HepG2 (cell line): ENCODE results near the gene MIB1. TPM values are rescaled to one million over a fixed set of nuclear protein-coding genes. Genes with fewer than 3 reads are reported as not detected.
A peak's percentile ranks its signal among the peaks of the same experiment; 100 is the strongest.

ENCODE experiments used
- BRD4 ChIP-seq: sonication (generic); formaldehyde crosslinking; IDR thresholded peaks from 2 replicates; pipeline ENCODE4 v1.4.0; 2020; ENCODE audit warnings: missing genetic modification reagents
- ELF3 ChIP-seq: IDR thresholded peaks from 2 replicates; pipeline ENCODE4 v1.6.1; 2016; ENCODE audit warnings: missing genetic modification reagents, missing compliant biosample characterization
- EP300 ChIP-seq, 3 experiments: sonication (generic) in 1 of 3; formaldehyde crosslinking in 1 of 3; IDR thresholded peaks; 2 replicates each; pipeline versions ENCODE4 v1.5.1 to v1.6.1; 2011 to 2020; ENCODE audit warnings: low read depth in 2 of 3, low read length in 2 of 3, borderline replicate concordance in 1 of 3, improper control_type of control experiment in 1 of 3, mild to moderate bottlenecking in 1 of 3, missing genetic modification reagents in 1 of 3, moderate library complexity in 1 of 3
- FOXK2 ChIP-seq: fragments of 450-650 bp; IDR thresholded peaks from 2 replicates; pipeline ENCODE4 v1.6.1; 2016
- GLMP ChIP-seq: sonication (generic); formaldehyde crosslinking; IDR thresholded peaks from 2 replicates; pipeline ENCODE4 v1.9.0; 2021; ENCODE audit warnings: missing genetic modification reagents, mild to moderate bottlenecking, borderline replicate concordance
- HBP1 ChIP-seq: IDR thresholded peaks from 2 replicates; pipeline ENCODE4 v1.6.1; 2016; ENCODE audit warnings: low read depth, control low read depth
- MXD4 ChIP-seq: IDR thresholded peaks from 2 replicates; pipeline ENCODE4 v1.6.1; 2016; ENCODE audit warnings: mild to moderate bottlenecking, missing biosample characterization, missing genetic modification reagents
- NAIF1 ChIP-seq: sonication (generic); formaldehyde crosslinking; IDR thresholded peaks from 2 replicates; pipeline ENCODE4 v1.5.0; 2020; ENCODE audit warnings: mild to moderate bottlenecking, missing genetic modification reagents, borderline replicate concordance
- PBX2 ChIP-seq: IDR thresholded peaks from 2 replicates; pipeline ENCODE4 v1.6.1; 2016; ENCODE audit warnings: control low read depth
- POLR2A ChIP-seq, 2 experiments: IDR thresholded peaks; 2 replicates each; pipeline ENCODE4 v1.6.1; 2011; ENCODE audit warnings: low read depth in 2 of 2, low read length in 2 of 2, mild to moderate bottlenecking in 1 of 2, moderate library complexity in 1 of 2; ENCODE audit not compliant: insufficient read depth in 1 of 2
- RFXAP ChIP-seq: sonication (generic); formaldehyde crosslinking; IDR thresholded peaks from 2 replicates; pipeline ENCODE4 v1.4.0; 2020; ENCODE audit warnings: missing genetic modification reagents, borderline replicate concordance
- SAP130 ChIP-seq: IDR thresholded peaks from 2 replicates; pipeline ENCODE4 v1.6.1; 2016; ENCODE audit warnings: low read depth
- SIN3A ChIP-seq: IDR thresholded peaks from 2 replicates; pipeline ENCODE4 v1.6.1; 2011; ENCODE audit warnings: low read depth, mild to moderate bottlenecking, control low read depth, low read length, borderline replicate concordance
- XRCC5 ChIP-seq: fragments of 200-400 bp; formaldehyde crosslinking; optimal IDR thresholded peaks from 2 replicates; pipeline ENCODE3; 2017; ENCODE audit warnings: mild to moderate bottlenecking, low read length
- ZBTB34 ChIP-seq: sonication (generic); formaldehyde crosslinking; IDR thresholded peaks from 2 replicates; pipeline ENCODE4 v1.8.0; 2022; ENCODE audit warnings: mild to moderate bottlenecking, missing genetic modification reagents
- ZNF17 ChIP-seq: sonication (generic); formaldehyde crosslinking; IDR thresholded peaks from 2 replicates; pipeline ENCODE4 v1.5.0; 2020; ENCODE audit warnings: mild to moderate bottlenecking, missing genetic modification reagents
- ZNF382 ChIP-seq: sonication (generic); formaldehyde crosslinking; IDR thresholded peaks from 2 replicates; pipeline ENCODE4 v1.5.0; 2020; ENCODE audit warnings: missing genetic modification reagents, mild to moderate bottlenecking, borderline replicate concordance
- ZNF547 ChIP-seq: sonication (generic); formaldehyde crosslinking; IDR thresholded peaks from 2 replicates; pipeline ENCODE4 v1.5.1; 2020; ENCODE audit warnings: mild to moderate bottlenecking, missing genetic modification reagents
- ZNF614 ChIP-seq: IDR thresholded peaks from 2 replicates; pipeline ENCODE4 v1.6.1; 2018; ENCODE audit warnings: missing biosample characterization, missing genetic modification reagents, inconsistent platforms, borderline replicate concordance
- ZNF616 ChIP-seq: sonication (generic); formaldehyde crosslinking; IDR thresholded peaks from 2 replicates; pipeline ENCODE4 v1.5.0; 2020; ENCODE audit warnings: low read depth, mild to moderate bottlenecking, missing genetic modification reagents
- ZNF724P ChIP-seq: sonication (generic); formaldehyde crosslinking; IDR thresholded peaks from 2 replicates; pipeline ENCODE4 v1.8.0; 2022; ENCODE audit warnings: missing genetic modification reagents, borderline replicate concordance
- ZNF740 ChIP-seq: sonication (generic); formaldehyde crosslinking; IDR thresholded peaks from 2 replicates; pipeline ENCODE4 v1.4.0; 2020; ENCODE audit warnings: missing genetic modification reagents
- ZNF773 ChIP-seq: sonication (generic); formaldehyde crosslinking; IDR thresholded peaks from 2 replicates; pipeline ENCODE4 v1.4.0; 2020; ENCODE audit warnings: missing genetic modification reagents, borderline replicate concordance
- ZSCAN22 ChIP-seq: sonication (generic); formaldehyde crosslinking; IDR thresholded peaks from 2 replicates; pipeline ENCODE4 v1.4.0; 2020; ENCODE audit warnings: mild to moderate bottlenecking, missing genetic modification reagents
- polyA plus RNA-seq, 8 experiments: library from polyadenylated mRNA; depleted of rRNA in 3 of 8; stranded (reverse) in 7 of 8; unstranded in 1 of 8; fragments of >200 nt; fragmentation: Illumina TruSeq in 4 of 8; extraction: Trizol in 4 of 8; gene quantifications; 2 replicates each; pipeline versions ENCODE4 v1.2.1 to v1.2.3, GENCODE V29; 2011 to 2016; ENCODE audit warnings: low read depth in 4 of 8, missing spikeins in 1 of 8, mixed read lengths in 1 of 8; ENCODE audit not compliant: insufficient read depth in 1 of 8
- total RNA-seq, 5 experiments: library from RNA; depleted of rRNA; stranded (reverse); fragments of >200 nt; fragmentation: Illumina TruSeq; extraction: Trizol; gene quantifications; 2 replicates each; pipeline ENCODE4 v1.2.3, GENCODE V29; 2016; ENCODE audit warnings: low read depth in 1 of 5

MIB1 gene
- total and polyA plus RNA-seq, 2 of the 13 experiments (the other 11 are each of a cell fraction or from before 2014, with no cell fraction given), result 12.0 to 47.0 TPM

GRCh38 chr18:21740538-21741311 lies at the start of gene MIB1 (continued):
- no peak for TF ChIP-seq ZNF616 (CRISPR knock-in tag)
- TF ChIP-seq EP300 (IDR thresholded peaks at IDR 0.05; ENCODE audit: low read depth in 2 of 2, low read length in 2 of 2), result no peak
- no peak for TF ChIP-seq EP300 (CRISPR knock-in tag; IDR thresholded peaks at IDR 0.05; ENCODE audit: borderline replicate concordance)
- TF ChIP-seq BRD4 (CRISPR knock-in tag), result no peak
- TF ChIP-seq SIN3A, result 0 out of 2 replicates have a peak, but pooled peaks have one; percentile 30
- no peak for TF ChIP-seq PBX2 (CRISPR knock-in tag)
- no peak for TF ChIP-seq GLMP (CRISPR knock-in tag)
- TF ChIP-seq FOXK2, result no peak
- peak; percentile 76; the same call in 1 of the 2 replicates for TF ChIP-seq SAP130 (CRISPR knock-in tag)
- no peak for TF ChIP-seq ZBTB34 (CRISPR knock-in tag)
- peak; percentile 67 for TF ChIP-seq XRCC5
- 0 out of 2 replicates have a peak, but pooled peaks have one; percentile 52 for TF ChIP-seq HBP1
- TF ChIP-seq ZNF382 (CRISPR knock-in tag), result no peak
- TF ChIP-seq POLR2A (IDR thresholded peaks at IDR 0.05; ENCODE audit: insufficient read depth in 1 of 2, low read depth in 2 of 2, low read length in 2 of 2), result peak; percentile 70 to 73
- peak; percentile 50; the same call in 1 of the 2 replicates for TF ChIP-seq ZSCAN22
- no peak for TF ChIP-seq ELF3 (CRISPR knock-in tag)
- TF ChIP-seq ZNF740, result peak; percentile 33; the same call in 1 of the 2 replicates
- TF ChIP-seq ZNF724P, result no peak
- no peak for TF ChIP-seq MXD4 (CRISPR knock-in tag)
- TF ChIP-seq NAIF1 (CRISPR knock-in tag), result no peak
- peak; percentile 20; the same call in 1 of the 2 replicates for TF ChIP-seq ZNF614
- no peak for TF ChIP-seq ZNF17 (CRISPR knock-in tag)
- TF ChIP-seq ZNF773 (CRISPR knock-in tag), result no peak
- peak; percentile 60; the same call in 1 of the 2 replicates for TF ChIP-seq RFXAP (CRISPR knock-in tag)
- TF ChIP-seq ZNF547 (CRISPR knock-in tag), result no peak
